CD4-positive, alpha-beta T cell treated with Interferon gamma for 1 hour (primary cell): ENCODE measurements around the gene TSEN34.
A peak's percentile ranks its signal among the peaks of the same experiment; 100 is the strongest.

Experiments used
- DNase-seq: peaks from one replicate; pipeline ENCODE4 v3.0.0-alpha.2; 2020

TSEN34 gene

GRCh38 chr19:54191011-54191810 is at the start of gene TSEN34:
TSS of gene TSEN34 (plus strand) at chr19:54191308. CDS start at chr19:54191365, 57 bp downstream.
- DNase-seq = peak; percentile 91

GRCh38 chr19:54141356-54141755 is 49.8 kb upstream of the TSEN34 start:
- DNase-seq = no peak

GRCh38 chr19:54142166-54142780 is 48.8 kb upstream of the TSEN34 start:
- DNase-seq = no peak

GRCh38 chr19:54145541-54146158 is 45.5 kb upstream of the TSEN34 start:
- no peak for DNase-seq

- no peak for DNase-seq
Measured at GRCh38 chr19:54147676-54148075, 43.4 kb upstream of the TSEN34 start.

- DNase-seq = no peak
Measured at GRCh38 chr19:54148158-54148557, 43.0 kb upstream of the TSEN34 start.

- no peak for DNase-seq
Measured at GRCh38 chr19:54149021-54149812, 41.9 kb upstream of the TSEN34 start.

GRCh38 chr19:54151362-54152035 is 39.6 kb upstream of the TSEN34 start:
- DNase-seq = no peak

GRCh38 chr19:54152267-54152666 is 38.8 kb upstream of the TSEN34 start:
- DNase-seq = no peak

- DNase-seq = no peak
Measured at GRCh38 chr19:54152878-54153524, 38.1 kb upstream of the TSEN34 start.

GRCh38 chr19:54153731-54154326 is 37.3 kb upstream of the TSEN34 start:
- no peak for DNase-seq

GRCh38 chr19:54154603-54155345 is 36.3 kb upstream of the TSEN34 start:
- DNase-seq = no peak

- no peak for DNase-seq
Measured at GRCh38 chr19:54155694-54156093, 35.4 kb upstream of the TSEN34 start.

GRCh38 chr19:54156490-54156889 is 34.6 kb upstream of the TSEN34 start:
- DNase-seq = no peak

GRCh38 chr19:54156953-54157352 is 34.2 kb upstream of the TSEN34 start:
- no peak for DNase-seq

- no peak for DNase-seq
Measured at GRCh38 chr19:54158812-54159351, 32.2 kb upstream of the TSEN34 start.

- peak; percentile 100 for DNase-seq
Measured at GRCh38 chr19:54159352-54160181, 31.5 kb upstream of the TSEN34 start, which contains the start of gene LENG1. TSS of gene LENG1 (minus strand) at chr19:54159721. CDS start at chr19:54159695, 26 bp downstream.

- no peak for DNase-seq
Measured at GRCh38 chr19:54160182-54160811, 30.8 kb upstream of the TSEN34 start.

- no peak for DNase-seq
Measured at GRCh38 chr19:54160854-54161253, 30.3 kb upstream of the TSEN34 start.
